WTC11 (cell line): Measurements from ENCODE around the gene COLGALT1. TPM values are rescaled to one million over a fixed set of nuclear protein-coding genes. Genes with fewer than 3 reads are reported as not detected.

ENCODE experiments used
- ATAC-seq: fragments of 200-7000 bp; cut with Tn5 transposase; 2 replicates; pipeline ENCODE4 v1.10.0; 2021; ENCODE audit warnings: mild to moderate bottlenecking, moderate library complexity
- CTCF ChIA-PET: fragments of 300-600 bp; sonication (Branson Sonifier 250); formaldehyde crosslinking; loops from one replicate; lab custom pipeline; 2021; ENCODE audit warnings: antibody characterized with exemption; lab: Charles Lee
- POLR2A ChIA-PET: fragments of 350-600 bp; sonication (Branson Sonifier 250); formaldehyde crosslinking; loops from one replicate; lab custom pipeline; 2021; ENCODE audit warnings: antibody characterized with exemption; lab: Charles Lee
- DNase-seq: peaks from one replicate; pipeline ENCODE4 v3.0.0; 2021; ENCODE audit warnings: low spot score
- H3K27ac Mint-ChIP-seq: 2 replicates; pipeline ENCODE4 v1.8.0; 2021; ENCODE audit warnings: mixed read lengths
- H3K27me3 Mint-ChIP-seq: 2 replicates; pipeline ENCODE4 v1.8.0; 2021; ENCODE audit warnings: low read depth, mild to moderate bottlenecking, moderate library complexity, mixed read lengths
- H3K36me3 Mint-ChIP-seq: 2 replicates; pipeline ENCODE4 v1.8.0; 2021; ENCODE audit warnings: mixed read lengths
- H3K4me1 Mint-ChIP-seq: 2 replicates; pipeline ENCODE4 v1.8.0; 2022; ENCODE audit warnings: mixed read lengths
- H3K4me3 Mint-ChIP-seq: 2 replicates; pipeline ENCODE4 v1.8.0; 2021; ENCODE audit warnings: mild to moderate bottlenecking, moderate library complexity, mixed read lengths
- H3K9me3 Mint-ChIP-seq: 2 replicates; pipeline ENCODE4 v1.8.0; 2021; ENCODE audit warnings: mixed read lengths
- ATF1 ChIP-seq: sonication (generic); formaldehyde crosslinking; IDR thresholded peaks from 2 replicates; pipeline ENCODE4 v1.8.1; 2023; ENCODE audit warnings: mild to moderate bottlenecking, moderate library complexity, missing genetic modification reagents
- CTCF ChIP-seq: fragments of 200-600 bp; IDR thresholded peaks from 2 replicates; pipeline ENCODE4 v1.8.0; 2022; ENCODE audit warnings: antibody characterized with exemption
- EMX1 ChIP-seq: fragments of 250-450 bp; sonication (Bioruptor Pico); IDR thresholded peaks from 2 replicates; pipeline ENCODE4 v1.8.0; 2021; ENCODE audit warnings: mild to moderate bottlenecking
- FOXJ3 ChIP-seq: sonication (generic); formaldehyde crosslinking; IDR thresholded peaks from 2 replicates; pipeline ENCODE4 v1.9.0; 2021; ENCODE audit warnings: missing genetic modification reagents, mild to moderate bottlenecking, borderline replicate concordance
- FOXP1 ChIP-seq: sonication (generic); formaldehyde crosslinking; IDR thresholded peaks from 2 replicates; pipeline ENCODE4 v1.8.0; 2022; ENCODE audit warnings: missing genetic modification reagents, mild to moderate bottlenecking, moderate library complexity, borderline replicate concordance
- GRHL2 ChIP-seq: fragments of 250-450 bp; sonication (Bioruptor Pico); IDR thresholded peaks from 2 replicates; pipeline ENCODE4 v1.8.0; 2022; ENCODE audit warnings: mild to moderate bottlenecking, moderate library complexity; ENCODE audit not compliant: insufficient replicate concordance, severe bottlenecking
- NFYB ChIP-seq: sonication (generic); formaldehyde crosslinking; conservative IDR thresholded peaks from 2 replicates; pipeline ENCODE4 v1.8.0; 2022; ENCODE audit warnings: low read depth, missing genetic modification reagents
- TCF7 ChIP-seq: sonication (generic); formaldehyde crosslinking; IDR thresholded peaks from 2 replicates; pipeline ENCODE4 v1.8.0; 2022; ENCODE audit warnings: mild to moderate bottlenecking, low read depth, missing genetic modification reagents, moderate library complexity
- total RNA-seq: library from RNA; stranded (reverse); gene quantifications from 3 replicates; pipeline ENCODE4 v1.2.3, GENCODE V29; 2021
- TF ChIP-seq, protein P1 (sequence below): sonication (generic); formaldehyde crosslinking; IDR thresholded peaks from 2 replicates; pipeline ENCODE4 v1.8.0; 2023; ENCODE audit warnings: missing genetic modification reagents, mild to moderate bottlenecking, borderline replicate concordance
- TF ChIP-seq, protein P2 (sequence below): sonication (generic); formaldehyde crosslinking; IDR thresholded peaks from 2 replicates; pipeline ENCODE4 v1.8.1; 2022; ENCODE audit warnings: mild to moderate bottlenecking, missing genetic modification reagents, moderate library complexity, borderline replicate concordance
- TF ChIP-seq, protein P3 (sequence below): sonication (generic); formaldehyde crosslinking; IDR thresholded peaks from 2 replicates; pipeline ENCODE4 v1.8.1; 2022; ENCODE audit warnings: mild to moderate bottlenecking, moderate library complexity, missing genetic modification reagents
- TF ChIP-seq, protein P4 (sequence below): sonication (generic); formaldehyde crosslinking; IDR thresholded peaks from 2 replicates; pipeline ENCODE4 v1.8.1; 2023; ENCODE audit warnings: mild to moderate bottlenecking, missing genetic modification reagents, moderate library complexity
- TF ChIP-seq, protein P5 (sequence below): sonication (generic); formaldehyde crosslinking; IDR thresholded peaks from 2 replicates; pipeline ENCODE4 v1.8.1; 2022; ENCODE audit warnings: low read depth, missing genetic modification reagents, borderline replicate concordance
- TF ChIP-seq, protein P6 (sequence below): sonication (generic); formaldehyde crosslinking; IDR thresholded peaks from 2 replicates; pipeline ENCODE4 v1.8.1; 2023; ENCODE audit warnings: mild to moderate bottlenecking, moderate library complexity, missing genetic modification reagents

The COLGALT1 gene
- total RNA-seq, 1 experiment from 2014 or later: 54.0 TPM

DNA sequence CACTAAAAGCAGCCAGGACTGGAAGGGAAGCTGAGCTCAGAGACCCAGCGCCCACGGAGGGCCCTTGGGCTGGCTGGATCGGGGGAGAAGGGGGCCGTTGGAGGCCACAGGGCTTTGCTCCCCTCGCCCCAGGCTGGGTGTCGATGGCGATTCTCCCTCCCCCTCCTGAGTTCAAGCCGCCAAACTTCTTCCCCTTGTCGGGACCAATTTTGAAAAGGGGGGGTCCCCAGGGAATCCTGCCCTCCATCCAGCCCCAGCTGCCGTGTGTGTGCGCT, 61.2 kb downstream of the COLGALT1 start (continued):
- TF ChIP-seq, protein P1, sequence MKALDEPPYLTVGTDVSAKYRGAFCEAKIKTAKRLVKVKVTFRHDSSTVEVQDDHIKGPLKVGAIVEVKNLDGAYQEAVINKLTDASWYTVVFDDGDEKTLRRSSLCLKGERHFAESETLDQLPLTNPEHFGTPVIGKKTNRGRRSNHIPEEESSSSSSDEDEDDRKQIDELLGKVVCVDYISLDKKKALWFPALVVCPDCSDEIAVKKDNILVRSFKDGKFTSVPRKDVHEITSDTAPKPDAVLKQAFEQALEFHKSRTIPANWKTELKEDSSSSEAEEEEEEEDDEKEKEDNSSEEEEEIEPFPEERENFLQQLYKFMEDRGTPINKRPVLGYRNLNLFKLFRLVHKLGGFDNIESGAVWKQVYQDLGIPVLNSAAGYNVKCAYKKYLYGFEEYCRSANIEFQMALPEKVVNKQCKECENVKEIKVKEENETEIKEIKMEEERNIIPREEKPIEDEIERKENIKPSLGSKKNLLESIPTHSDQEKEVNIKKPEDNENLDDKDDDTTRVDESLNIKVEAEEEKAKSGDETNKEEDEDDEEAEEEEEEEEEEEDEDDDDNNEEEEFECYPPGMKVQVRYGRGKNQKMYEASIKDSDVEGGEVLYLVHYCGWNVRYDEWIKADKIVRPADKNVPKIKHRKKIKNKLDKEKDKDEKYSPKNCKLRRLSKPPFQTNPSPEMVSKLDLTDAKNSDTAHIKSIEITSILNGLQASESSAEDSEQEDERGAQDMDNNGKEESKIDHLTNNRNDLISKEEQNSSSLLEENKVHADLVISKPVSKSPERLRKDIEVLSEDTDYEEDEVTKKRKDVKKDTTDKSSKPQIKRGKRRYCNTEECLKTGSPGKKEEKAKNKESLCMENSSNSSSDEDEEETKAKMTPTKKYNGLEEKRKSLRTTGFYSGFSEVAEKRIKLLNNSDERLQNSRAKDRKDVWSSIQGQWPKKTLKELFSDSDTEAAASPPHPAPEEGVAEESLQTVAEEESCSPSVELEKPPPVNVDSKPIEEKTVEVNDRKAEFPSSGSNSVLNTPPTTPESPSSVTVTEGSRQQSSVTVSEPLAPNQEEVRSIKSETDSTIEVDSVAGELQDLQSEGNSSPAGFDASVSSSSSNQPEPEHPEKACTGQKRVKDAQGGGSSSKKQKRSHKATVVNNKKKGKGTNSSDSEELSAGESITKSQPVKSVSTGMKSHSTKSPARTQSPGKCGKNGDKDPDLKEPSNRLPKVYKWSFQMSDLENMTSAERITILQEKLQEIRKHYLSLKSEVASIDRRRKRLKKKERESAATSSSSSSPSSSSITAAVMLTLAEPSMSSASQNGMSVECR (CRISPR knock-in tag): no peak
- TF ChIP-seq, protein P2, sequence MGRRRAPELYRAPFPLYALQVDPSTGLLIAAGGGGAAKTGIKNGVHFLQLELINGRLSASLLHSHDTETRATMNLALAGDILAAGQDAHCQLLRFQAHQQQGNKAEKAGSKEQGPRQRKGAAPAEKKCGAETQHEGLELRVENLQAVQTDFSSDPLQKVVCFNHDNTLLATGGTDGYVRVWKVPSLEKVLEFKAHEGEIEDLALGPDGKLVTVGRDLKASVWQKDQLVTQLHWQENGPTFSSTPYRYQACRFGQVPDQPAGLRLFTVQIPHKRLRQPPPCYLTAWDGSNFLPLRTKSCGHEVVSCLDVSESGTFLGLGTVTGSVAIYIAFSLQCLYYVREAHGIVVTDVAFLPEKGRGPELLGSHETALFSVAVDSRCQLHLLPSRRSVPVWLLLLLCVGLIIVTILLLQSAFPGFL (CRISPR knock-in tag): no peak
- TF ChIP-seq ATF1 (CRISPR knock-in tag): no peak
- TF ChIP-seq FOXP1: no peak
- no peak for TF ChIP-seq CTCF
- TF ChIP-seq, protein P3, sequence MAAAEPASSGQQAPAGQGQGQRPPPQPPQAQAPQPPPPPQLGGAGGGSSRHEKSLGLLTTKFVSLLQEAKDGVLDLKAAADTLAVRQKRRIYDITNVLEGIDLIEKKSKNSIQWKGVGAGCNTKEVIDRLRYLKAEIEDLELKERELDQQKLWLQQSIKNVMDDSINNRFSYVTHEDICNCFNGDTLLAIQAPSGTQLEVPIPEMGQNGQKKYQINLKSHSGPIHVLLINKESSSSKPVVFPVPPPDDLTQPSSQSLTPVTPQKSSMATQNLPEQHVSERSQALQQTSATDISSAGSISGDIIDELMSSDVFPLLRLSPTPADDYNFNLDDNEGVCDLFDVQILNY (CRISPR knock-in tag): no peak
- TF ChIP-seq EMX1 (CRISPR knock-in tag): no peak
- TF ChIP-seq GRHL2 (CRISPR knock-in tag): no peak
- TF ChIP-seq, protein P4, sequence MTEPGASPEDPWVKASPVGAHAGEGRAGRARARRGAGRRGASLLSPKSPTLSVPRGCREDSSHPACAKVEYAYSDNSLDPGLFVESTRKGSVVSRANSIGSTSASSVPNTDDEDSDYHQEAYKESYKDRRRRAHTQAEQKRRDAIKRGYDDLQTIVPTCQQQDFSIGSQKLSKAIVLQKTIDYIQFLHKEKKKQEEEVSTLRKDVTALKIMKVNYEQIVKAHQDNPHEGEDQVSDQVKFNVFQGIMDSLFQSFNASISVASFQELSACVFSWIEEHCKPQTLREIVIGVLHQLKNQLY (CRISPR knock-in tag): no peak
- TF ChIP-seq, protein P5, sequence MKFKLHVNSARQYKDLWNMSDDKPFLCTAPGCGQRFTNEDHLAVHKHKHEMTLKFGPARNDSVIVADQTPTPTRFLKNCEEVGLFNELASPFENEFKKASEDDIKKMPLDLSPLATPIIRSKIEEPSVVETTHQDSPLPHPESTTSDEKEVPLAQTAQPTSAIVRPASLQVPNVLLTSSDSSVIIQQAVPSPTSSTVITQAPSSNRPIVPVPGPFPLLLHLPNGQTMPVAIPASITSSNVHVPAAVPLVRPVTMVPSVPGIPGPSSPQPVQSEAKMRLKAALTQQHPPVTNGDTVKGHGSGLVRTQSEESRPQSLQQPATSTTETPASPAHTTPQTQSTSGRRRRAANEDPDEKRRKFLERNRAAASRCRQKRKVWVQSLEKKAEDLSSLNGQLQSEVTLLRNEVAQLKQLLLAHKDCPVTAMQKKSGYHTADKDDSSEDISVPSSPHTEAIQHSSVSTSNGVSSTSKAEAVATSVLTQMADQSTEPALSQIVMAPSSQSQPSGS (CRISPR knock-in tag): no peak
- no peak for TF ChIP-seq FOXJ3 (CRISPR knock-in tag)
- TF ChIP-seq TCF7 (CRISPR knock-in tag): no peak

DNA sequence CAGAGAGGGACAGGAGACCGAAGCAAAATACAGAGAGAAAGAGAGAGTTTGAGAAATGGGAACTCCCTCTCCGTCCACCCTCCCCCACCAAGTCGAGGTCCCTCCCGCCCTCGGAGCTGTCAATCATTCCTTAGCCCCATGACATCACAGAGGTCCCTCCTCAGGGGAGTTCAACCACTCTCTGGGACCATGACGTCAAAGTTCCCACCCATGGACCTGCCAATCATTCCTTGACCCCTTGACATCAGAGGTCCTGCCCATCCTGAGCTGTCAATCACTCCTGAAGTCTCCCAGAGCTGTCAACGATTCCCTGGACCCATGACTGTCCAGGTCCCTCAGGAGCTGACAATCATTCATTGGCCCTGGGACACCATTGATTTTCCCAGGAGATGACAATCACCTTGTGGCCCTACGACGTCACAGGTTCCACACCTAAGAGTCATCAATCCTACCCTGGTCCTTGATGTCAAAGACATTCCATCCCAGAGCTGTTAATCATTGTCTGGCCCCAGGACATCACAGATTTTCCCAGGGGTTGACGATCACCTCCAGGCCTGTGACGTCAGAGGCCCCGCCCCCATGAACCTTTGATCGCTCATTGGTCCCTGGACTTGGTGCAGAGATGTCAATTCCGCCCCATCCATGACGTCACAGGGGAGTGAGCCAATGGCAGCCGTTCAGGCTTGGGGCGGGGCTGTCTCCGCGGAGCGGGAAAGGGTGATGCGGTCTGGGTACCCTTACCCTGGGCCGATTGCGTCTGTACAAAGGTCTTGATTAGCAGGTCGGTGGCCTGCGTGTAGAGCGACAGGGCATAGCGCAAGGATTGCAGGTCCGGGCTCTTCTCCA, 61.7 kb downstream of the COLGALT1 start:
- ChIA-PET CTCF (interaction anchor here (0.6 to 3.0 kb wide), 3 partner anchors 11 to 69 kb away, joined by 3 to 21 read pairs (median 4); no protein-coding TSS in a partner anchor), POLR2A (no interaction called here)
- ATAC-seq (peak; percentile 89), DNase-seq (peak; percentile 81)
- TF ChIP-seq, protein P6, sequence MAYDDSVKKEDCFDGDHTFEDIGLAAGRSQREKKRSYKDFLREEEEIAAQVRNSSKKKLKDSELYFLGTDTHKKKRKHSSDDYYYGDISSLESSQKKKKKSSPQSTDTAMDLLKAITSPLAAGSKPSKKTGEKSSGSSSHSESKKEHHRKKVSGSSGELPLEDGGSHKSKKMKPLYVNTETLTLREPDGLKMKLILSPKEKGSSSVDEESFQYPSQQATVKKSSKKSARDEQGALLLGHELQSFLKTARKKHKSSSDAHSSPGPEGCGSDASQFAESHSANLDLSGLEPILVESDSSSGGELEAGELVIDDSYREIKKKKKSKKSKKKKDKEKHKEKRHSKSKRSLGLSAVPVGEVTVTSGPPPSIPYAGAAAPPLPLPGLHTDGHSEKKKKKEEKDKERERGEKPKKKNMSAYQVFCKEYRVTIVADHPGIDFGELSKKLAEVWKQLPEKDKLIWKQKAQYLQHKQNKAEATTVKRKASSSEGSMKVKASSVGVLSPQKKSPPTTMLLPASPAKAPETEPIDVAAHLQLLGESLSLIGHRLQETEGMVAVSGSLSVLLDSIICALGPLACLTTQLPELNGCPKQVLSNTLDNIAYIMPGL: no peak
- peak; percentile 47 for TF ChIP-seq NFYB (CRISPR knock-in tag)
- Mint-ChIP-seq H3K27ac (peak overlapping the region; percentile 85), H3K4me1 (peaks cover 9% of the 10 kb centered on the region), H3K36me3 (peaks cover 36% of the 10 kb centered on the region), H3K27me3 (no peaks in the 10 kb centered on the region), H3K4me3 (0 out of 2 replicates have a peak overlapping the region, but pooled peaks have one; percentile 25), H3K9me3 (peaks cover 4% of the 10 kb centered on the region)
